Breast epithelium (tissue), 4 donors: ENCODE measurements around the gene SMIM26. TPM values are rescaled to one million over a fixed set of nuclear protein-coding genes. Genes with fewer than 3 reads are reported as not detected.

Source experiments
- DNase-seq, 2 donors: peaks; one replicate each; pipeline ENCODE4 v3.0.0-alpha.2; 2019; ENCODE audit warnings: low spot score in 2 of 2
- H3K27ac ChIP-seq, 2 donors: fragments of 200-600 bp; sonication (generic) in 1 of 2; one replicate each; pipeline ENCODE4 v1.5.1; 2016 to 2019; ENCODE audit warnings: mild to moderate bottlenecking in 1 of 2
- H3K27me3 ChIP-seq, 2 donors: fragments of 200-600 bp; sonication (generic) in 1 of 2; one replicate each; pipeline versions ENCODE4 v1.5.1 to v1.6.0; 2017 to 2019; ENCODE audit warnings: control low read depth in 1 of 2, mild to moderate bottlenecking in 1 of 2
- H3K36me3 ChIP-seq: fragments of 200-600 bp; one replicate; pipeline ENCODE4 v1.5.1; 2019
- H3K4me1 ChIP-seq, 2 donors: fragments of 200-600 bp; sonication (generic); one replicate each; pipeline ENCODE4 v1.5.1; 2016 to 2019; ENCODE audit warnings: control low read depth in 1 of 2
- H3K4me3 ChIP-seq, 3 donors: fragments of 200-600 bp; sonication (generic); 1 replicate in 2 of 3; 2 replicates in 1 of 3; pipeline ENCODE4 v1.5.1; 2016 to 2019; ENCODE audit warnings: mild to moderate bottlenecking in 3 of 3, moderate library complexity in 2 of 3
- H3K9me3 ChIP-seq, 2 donors: fragments of 200-600 bp; sonication (generic) in 1 of 2; one replicate each; pipeline ENCODE4 v1.5.1; 2016 to 2019; ENCODE audit warnings: control low read depth in 1 of 2
- POLR2A ChIP-seq: fragments of 450-650 bp; IDR thresholded peaks from one replicate; pipeline ENCODE4 v1.6.1; 2016; ENCODE audit warnings: antibody characterized with exemption, mild to moderate bottlenecking, moderate library complexity
- POLR2AphosphoS5 ChIP-seq, 3 donors: sonication (generic); formaldehyde crosslinking; IDR thresholded peaks; one replicate each; pipeline ENCODE4 v1.6.1; 2017; ENCODE audit warnings: antibody characterized with exemption in 3 of 3
- intact Hi-C: fragments of 100-400 bp; cut with DNase I; formaldehyde crosslinking; loops from one replicate; pipeline ENCODE4 v1.15.1; 2023; ENCODE audit warnings: low total_unique reads
- total RNA-seq, 3 donors: library from RNA; depleted of rRNA; stranded (reverse); fragments of >200 nt; gene quantifications; one replicate each; pipeline ENCODE4 v1.1.0, GENCODE V29; 2016
- TF ChIP-seq, protein P1 (sequence below), 3 donors: fragments of 450-650 bp; IDR thresholded peaks; one replicate each; pipeline ENCODE4 v1.5.1; 2016 to 2017; ENCODE audit warnings: antibody characterized with exemption in 3 of 3, mild to moderate bottlenecking in 3 of 3, moderate library complexity in 3 of 3

SMIM26 gene
- total RNA-seq, 3 donors from 2014 or later, result 126 to 150 (median 129) TPM

DNA sequence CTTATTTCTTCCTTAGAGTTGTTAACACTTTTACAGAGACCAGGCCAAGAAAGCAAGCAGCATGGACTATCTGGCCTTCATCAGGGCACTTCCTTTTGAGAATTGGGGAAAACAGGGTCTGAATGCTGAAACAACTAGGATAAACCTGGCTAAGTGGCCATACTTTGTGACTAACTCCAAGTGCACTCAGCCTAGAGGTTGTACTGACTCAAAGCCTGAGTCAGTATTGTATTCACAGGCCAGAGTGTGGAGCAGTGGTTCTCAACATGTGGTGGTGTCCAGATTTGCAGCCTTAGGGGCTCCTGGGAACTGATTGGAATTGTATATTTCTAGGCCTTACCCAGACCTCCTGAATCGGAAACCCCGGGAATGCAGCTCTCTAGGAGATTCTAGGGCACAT is 39.4 kb upstream of the SMIM26 start:
- TF ChIP-seq POLR2A (no peak), POLR2AphosphoS5 (IDR thresholded peaks at IDR 0.05) (no peak)
- TF ChIP-seq, protein P1, sequence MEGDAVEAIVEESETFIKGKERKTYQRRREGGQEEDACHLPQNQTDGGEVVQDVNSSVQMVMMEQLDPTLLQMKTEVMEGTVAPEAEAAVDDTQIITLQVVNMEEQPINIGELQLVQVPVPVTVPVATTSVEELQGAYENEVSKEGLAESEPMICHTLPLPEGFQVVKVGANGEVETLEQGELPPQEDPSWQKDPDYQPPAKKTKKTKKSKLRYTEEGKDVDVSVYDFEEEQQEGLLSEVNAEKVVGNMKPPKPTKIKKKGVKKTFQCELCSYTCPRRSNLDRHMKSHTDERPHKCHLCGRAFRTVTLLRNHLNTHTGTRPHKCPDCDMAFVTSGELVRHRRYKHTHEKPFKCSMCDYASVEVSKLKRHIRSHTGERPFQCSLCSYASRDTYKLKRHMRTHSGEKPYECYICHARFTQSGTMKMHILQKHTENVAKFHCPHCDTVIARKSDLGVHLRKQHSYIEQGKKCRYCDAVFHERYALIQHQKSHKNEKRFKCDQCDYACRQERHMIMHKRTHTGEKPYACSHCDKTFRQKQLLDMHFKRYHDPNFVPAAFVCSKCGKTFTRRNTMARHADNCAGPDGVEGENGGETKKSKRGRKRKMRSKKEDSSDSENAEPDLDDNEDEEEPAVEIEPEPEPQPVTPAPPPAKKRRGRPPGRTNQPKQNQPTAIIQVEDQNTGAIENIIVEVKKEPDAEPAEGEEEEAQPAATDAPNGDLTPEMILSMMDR (IDR thresholded peaks at IDR 0.05), result no peak
- no peaks in the 10 kb centered on the region for H3K27me3 ChIP-seq
- H3K27ac ChIP-seq, result no peak overlapping the region
- intact Hi-C loops, result no loop called here
- no peak overlapping the region for H3K4me3 ChIP-seq
- no peaks in the 10 kb centered on the region for H3K4me1 ChIP-seq
- peaks cover 13% of the 10 kb centered on the region for H3K36me3 ChIP-seq
- DNase-seq, result no peak
- H3K9me3 ChIP-seq, result no peaks in the 10 kb centered on the region

DNA sequence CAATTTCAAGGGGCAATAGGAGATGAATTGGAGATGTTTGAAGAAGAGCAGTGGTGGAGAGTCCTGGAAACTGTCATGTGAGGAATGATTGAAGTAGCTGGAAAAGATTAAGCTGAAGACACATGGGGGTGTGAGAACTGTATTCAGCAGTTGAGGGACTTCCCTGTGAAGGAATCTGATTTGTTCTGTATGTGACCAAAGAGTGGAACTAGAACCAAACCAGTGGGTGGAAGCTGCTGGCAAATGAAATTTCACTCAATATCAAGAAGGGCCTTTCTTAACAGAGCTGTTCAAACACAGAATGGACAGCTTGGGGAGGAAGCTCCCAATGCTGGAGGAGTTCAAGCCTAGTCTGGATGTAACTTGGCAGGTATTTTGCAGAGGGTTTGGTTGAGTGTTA is 38.2 kb upstream of the SMIM26 start:
- Histone ChIP-seq H3K4me3 (no peak overlapping the region), H3K9me3 (no peaks in the 10 kb centered on the region), H3K27ac (no peak overlapping the region), H3K36me3 (peaks cover 13% of the 10 kb centered on the region), H3K27me3 (no peaks in the 10 kb centered on the region), H3K4me1 (no peaks in the 10 kb centered on the region)
- no peak for DNase-seq
- no peak for TF ChIP-seq POLR2AphosphoS5 (IDR thresholded peaks at IDR 0.05)
- no peak for TF ChIP-seq POLR2A
- TF ChIP-seq, protein P1 (IDR thresholded peaks at IDR 0.05), result no peak
- intact Hi-C loops, result no loop called here

DNA sequence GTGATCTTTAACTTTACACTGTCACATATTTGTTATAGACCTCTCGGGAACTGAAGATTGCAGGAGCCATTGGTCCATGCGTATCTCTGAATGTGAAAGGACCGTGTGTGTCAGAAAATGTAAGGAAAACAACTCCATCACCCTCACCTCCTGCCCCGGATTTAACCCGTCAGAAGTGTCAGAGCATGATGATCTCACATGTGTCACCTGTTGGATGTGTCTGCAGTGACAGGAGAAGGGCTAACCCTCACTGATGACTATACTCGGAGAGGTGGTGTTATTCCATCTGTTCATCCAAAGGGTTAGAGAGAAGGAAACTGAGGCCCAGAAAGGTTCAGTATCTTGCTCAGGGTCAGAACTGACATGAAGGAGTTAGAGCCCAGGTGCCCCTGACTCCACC is 34.6 kb upstream of the SMIM26 start:
- H3K9me3 ChIP-seq, result no peaks in the 10 kb centered on the region
- no peak for TF ChIP-seq POLR2AphosphoS5 (IDR thresholded peaks at IDR 0.05)
- TF ChIP-seq, protein P1 (IDR thresholded peaks at IDR 0.05), result no peak
- TF ChIP-seq POLR2A, result no peak
- H3K4me1 ChIP-seq, result no peaks in the 10 kb centered on the region
- H3K4me3 ChIP-seq, result no peak overlapping the region
- intact Hi-C loops, result loop anchor here (5.0 kb wide), 1 partner anchor 350 kb away; no protein-coding TSS in a partner anchor
- no peak overlapping the region for H3K27ac ChIP-seq
- peaks cover 8% of the 10 kb centered on the region for H3K36me3 ChIP-seq
- H3K27me3 ChIP-seq, result no peaks in the 10 kb centered on the region
- DNase-seq, result no peak

DNA sequence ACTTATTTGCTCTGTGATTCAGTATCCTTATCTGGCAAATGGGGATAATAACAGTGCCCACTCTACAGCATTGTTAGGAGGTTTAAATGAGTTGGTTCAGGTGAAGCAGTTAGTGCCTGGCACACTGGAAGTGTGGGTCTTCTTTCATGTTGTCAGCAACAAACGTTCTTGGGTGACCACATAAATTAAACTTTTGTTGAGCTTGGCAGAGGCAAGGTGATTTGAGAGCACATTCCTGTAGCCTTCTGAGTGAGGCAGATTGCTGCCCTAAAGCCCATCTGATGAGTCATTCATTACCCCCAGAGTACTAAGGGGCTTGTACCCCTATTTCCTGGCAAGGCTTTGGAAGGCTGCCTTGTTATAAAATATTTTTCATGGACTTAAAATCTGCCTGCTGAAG is 33.7 kb upstream of the SMIM26 start:
- Histone ChIP-seq H3K9me3 (no peaks in the 10 kb centered on the region), H3K4me1 (no peaks in the 10 kb centered on the region), H3K4me3 (no peak overlapping the region), H3K36me3 (peaks cover under 1% of the 10 kb centered on the region), H3K27me3 (no peaks in the 10 kb centered on the region), H3K27ac (no peak overlapping the region)
- TF ChIP-seq, protein P1 (IDR thresholded peaks at IDR 0.05), result no peak
- TF ChIP-seq POLR2AphosphoS5 (IDR thresholded peaks at IDR 0.05), result no peak
- TF ChIP-seq POLR2A, result no peak
- intact Hi-C loops, result loop anchor here (5.0 kb wide), 1 partner anchor 351 kb away; no protein-coding TSS in a partner anchor
- no peak for DNase-seq

DNA sequence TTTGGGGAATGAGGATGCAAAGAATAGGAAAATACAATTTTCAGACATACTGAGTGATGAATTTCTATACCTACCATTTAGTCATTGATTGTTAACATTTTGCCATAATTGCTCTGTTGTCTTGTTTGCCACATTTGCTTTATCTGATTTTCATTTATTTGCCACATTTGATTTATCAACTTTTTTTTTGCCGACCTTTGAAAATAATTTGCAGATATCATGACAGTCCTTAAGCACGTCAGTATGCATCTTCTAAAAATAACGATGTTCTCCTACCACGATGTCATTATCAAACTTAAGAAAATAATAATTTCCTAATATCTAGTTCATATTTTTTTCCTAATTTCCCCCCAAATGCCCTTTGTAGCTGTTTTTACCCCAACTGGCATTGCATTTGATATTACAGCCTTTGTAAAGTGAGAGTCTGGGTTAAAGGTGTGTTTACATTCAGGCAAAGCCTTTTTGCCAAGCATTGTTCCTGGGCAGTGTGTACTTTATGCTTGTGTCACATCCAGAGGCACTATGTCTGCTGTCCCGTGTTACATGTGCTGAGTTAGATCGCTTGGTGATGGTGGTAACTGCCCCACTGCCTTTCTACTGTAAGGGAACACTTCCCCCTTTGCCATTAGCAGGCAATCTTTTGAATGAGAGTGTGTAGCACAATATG is 33.1 kb upstream of the SMIM26 start:
- Histone ChIP-seq H3K4me3 (no peak overlapping the region), H3K27me3 (no peaks in the 10 kb centered on the region), H3K36me3 (no peaks in the 10 kb centered on the region), H3K4me1 (no peaks in the 10 kb centered on the region), H3K27ac (no peak overlapping the region), H3K9me3 (no peaks in the 10 kb centered on the region)
- intact Hi-C loops, result loop anchor here (5.0 kb wide), 1 partner anchor 352 kb away; no protein-coding TSS in a partner anchor
- DNase-seq, result no peak
- TF ChIP-seq POLR2AphosphoS5 (IDR thresholded peaks at IDR 0.05) (no peak), POLR2A (no peak)
- TF ChIP-seq, protein P1 (IDR thresholded peaks at IDR 0.05), result no peak
